NCI-H2227 (cell line): ENCODE results near the gene CALU.

Experiments
- DNase-seq: peaks from one replicate; lab custom pipeline; 2025; ENCODE audit not compliant: unreplicated experiment; lab: John Stamatoyannopoulos, UW

Gene CALU

GRCh38 chr7:128783143-128783861, 44.1 kb downstream of the CALU start:
- DNase-seq: no peak

- no peak for DNase-seq
These were observed 46.6 kb downstream of the CALU start for GRCh38 chr7:128785738-128786137.

GRCh38 chr7:128788446-128789412, 49.6 kb downstream of the CALU start:
- DNase-seq: no peak

GRCh38 chr7:128790315-128791041, 51.3 kb downstream of the CALU start:
- DNase-seq: peak; percentile 33

- peak; percentile 77 for DNase-seq
These were observed 52.2 kb downstream of the CALU start, which contains the start of gene CCDC136 for GRCh38 chr7:128791121-128791971. Gene CCDC136 (plus strand): TSS chr7:128791968. CDS start chr7:128792412, 444 bp downstream.

GRCh38 chr7:128791972-128792327, 52.8 kb downstream of the CALU start:
- peak; percentile 46 for DNase-seq

- DNase-seq: peak; percentile 13
These were observed 53.5 kb downstream of the CALU start for GRCh38 chr7:128792471-128793180.

- no peak for DNase-seq
These were observed 54.0 kb downstream of the CALU start for GRCh38 chr7:128793181-128793547.

- DNase-seq: no peak
These were observed 54.9 kb downstream of the CALU start for GRCh38 chr7:128794020-128794419.

- no peak for DNase-seq
These were observed 55.3 kb downstream of the CALU start for GRCh38 chr7:128794436-128794835.

GRCh38 chr7:128795129-128795528, 56.0 kb downstream of the CALU start:
- DNase-seq: no peak

GRCh38 chr7:128796327-128796726, 57.2 kb downstream of the CALU start:
- DNase-seq: no peak

GRCh38 chr7:128799451-128799850, 60.3 kb downstream of the CALU start:
- no peak for DNase-seq

- DNase-seq: no peak
These were observed 61.4 kb downstream of the CALU start for GRCh38 chr7:128800567-128800966.

GRCh38 chr7:128801003-128801402, 61.8 kb downstream of the CALU start:
- no peak for DNase-seq

GRCh38 chr7:128801667-128802418, 62.7 kb downstream of the CALU start:
- no peak for DNase-seq

- no peak for DNase-seq
These were observed 65.3 kb downstream of the CALU start for GRCh38 chr7:128804484-128804883.

GRCh38 chr7:128805225-128805624, 66.1 kb downstream of the CALU start:
- DNase-seq: no peak

GRCh38 chr7:128807191-128807590, 68.0 kb downstream of the CALU start:
- no peak for DNase-seq
